Neuronal stem cell (in vitro differentiated cells): Measurements from ENCODE around the gene CHRM2.
A peak's percentile ranks its signal among the peaks of the same experiment; 100 is the strongest.

ENCODE experiments used
- DNase-seq: peaks from one replicate; pipeline ENCODE4 v3.0.0-alpha.2; 2013; ENCODE audit warnings: low spot score
- H2AFZ ChIP-seq: one replicate; pipeline ENCODE4 v1.6.1; 2013; ENCODE audit warnings: mild to moderate bottlenecking, low read length, inconsistent platforms
- H2AK5ac ChIP-seq: 2 replicates; pipeline ENCODE4 v1.6.1; 2013; ENCODE audit warnings: low read depth, mild to moderate bottlenecking, inconsistent platforms, low read length, moderate library complexity, mixed read lengths
- H2BK120ac ChIP-seq: 2 replicates; pipeline ENCODE4 v1.6.1; 2013; ENCODE audit warnings: low read depth, mild to moderate bottlenecking, inconsistent platforms, low read length, moderate library complexity, mixed read lengths
- H2BK12ac ChIP-seq: one replicate; pipeline ENCODE4 v1.6.1; 2013; ENCODE audit warnings: low read length, inconsistent platforms
- H2BK15ac ChIP-seq: 2 replicates; pipeline ENCODE4 v1.6.1; 2013; ENCODE audit warnings: mild to moderate bottlenecking, low read length, inconsistent platforms, mixed read lengths
- H2BK5ac ChIP-seq: one replicate; pipeline ENCODE4 v1.6.1; 2013; ENCODE audit warnings: inconsistent platforms, mild to moderate bottlenecking, low read length, moderate library complexity
- H3K14ac ChIP-seq: one replicate; pipeline ENCODE4 v1.6.1; 2013; ENCODE audit warnings: low read length, inconsistent platforms
- H3K18ac ChIP-seq: 2 replicates; pipeline ENCODE4 v1.6.1; 2013; ENCODE audit warnings: low read length, inconsistent platforms
- H3K23ac ChIP-seq: 2 replicates; pipeline ENCODE4 v1.6.1; 2013; ENCODE audit warnings: low read depth, mild to moderate bottlenecking, mixed read lengths, low read length, inconsistent platforms; ENCODE audit not compliant: poor library complexity
- H3K27ac ChIP-seq: replicated peaks from 3 replicates; pipeline ENCODE4 v1.5.1; 2013; ENCODE audit warnings: low read length, inconsistent platforms
- H3K27me3 ChIP-seq, 3 experiments: 2 replicates each; pipeline ENCODE4 v1.6.1; 2013; ENCODE audit warnings: low read length in 3 of 3, mild to moderate bottlenecking in 2 of 3, inconsistent platforms in 1 of 3, low read depth in 1 of 3, mixed read lengths in 1 of 3, moderate library complexity in 1 of 3; ENCODE audit not compliant: control insufficient read depth in 3 of 3, insufficient read depth in 3 of 3
- H3K36me3 ChIP-seq, 2 donors: replicated peaks in 1 of 2; 2 replicates each; pipeline ENCODE4 v1.6.1; 2013; ENCODE audit warnings: low read length in 2 of 2; ENCODE audit not compliant: control insufficient read depth in 2 of 2, insufficient read depth in 2 of 2
- H3K4ac ChIP-seq: 2 replicates; pipeline ENCODE4 v1.6.1; 2013; ENCODE audit warnings: inconsistent platforms, mild to moderate bottlenecking, low read length, moderate library complexity
- H3K4me1 ChIP-seq, 2 donors: 1 replicate in 1 of 2; 2 replicates in 1 of 2; pipeline ENCODE4 v1.6.1; 2013; ENCODE audit warnings: low read length in 2 of 2, low read depth in 1 of 2; ENCODE audit not compliant: control insufficient read depth in 2 of 2, insufficient read depth in 1 of 2
- H3K4me2 ChIP-seq: one replicate; pipeline ENCODE4 v1.6.1; 2013; ENCODE audit warnings: mild to moderate bottlenecking, low read length, inconsistent platforms; ENCODE audit not compliant: insufficient read depth, poor library complexity, severe bottlenecking
- H3K4me3 ChIP-seq, 2 donors: 2 replicates each; pipeline ENCODE4 v1.5.1; 2013; ENCODE audit warnings: low read length in 2 of 2, mild to moderate bottlenecking in 2 of 2, inconsistent platforms in 1 of 2, moderate library complexity in 1 of 2
- H3K79me1 ChIP-seq: one replicate; pipeline ENCODE4 v1.6.1; 2013; ENCODE audit warnings: low read depth, mild to moderate bottlenecking, inconsistent platforms, low read length, moderate library complexity
- H3K9ac ChIP-seq: one replicate; pipeline ENCODE4 v1.6.1; 2013; ENCODE audit warnings: mild to moderate bottlenecking, low read depth, low read length, inconsistent platforms; ENCODE audit not compliant: poor library complexity
- H3K9me3 ChIP-seq, 2 donors: replicated peaks in 1 of 2; 2 replicates each; pipeline versions ENCODE3 to v1.6.1; 2013; ENCODE audit warnings: low read length in 2 of 2, mild to moderate bottlenecking in 2 of 2, inconsistent platforms in 1 of 2, low read depth in 1 of 2, mixed read lengths in 1 of 2, moderate library complexity in 1 of 2; ENCODE audit not compliant: control insufficient read depth in 2 of 2, insufficient read depth in 1 of 2
- H4K8ac ChIP-seq: one replicate; pipeline ENCODE4 v1.6.1; 2013; ENCODE audit warnings: low read depth, mild to moderate bottlenecking, inconsistent platforms, low read length, moderate library complexity
- H4K91ac ChIP-seq: one replicate; pipeline ENCODE4 v1.6.1; 2013; ENCODE audit warnings: low read length, low read depth, mild to moderate bottlenecking, inconsistent platforms; ENCODE audit not compliant: poor library complexity
- WGBS, 2 donors: extraction: QIAGEN DNeasy Blood & Tissue Kit; methylation state at CpG; one replicate each; pipeline ENCODE4 v1.1.7; 2013; ENCODE audit warnings: missing lambda C conversion rate in 2 of 2, mixed read lengths in 1 of 2; ENCODE audit not compliant: insufficient read length in 2 of 2, insufficient replicate concordance in 1 of 2; ENCODE audit errors: extremely low coverage in 2 of 2; 5-methylcytosine and 5-hydroxymethylcytosine counted together

The CHRM2 gene

GRCh38 chr7:136865777-136866176 lies 2.7 kb upstream of the CHRM2 start:
- no peak overlapping the region for H2AFZ ChIP-seq
- no CpG with 5 or more reads among the region's 2 CpGs for WGBS, 2 donors
- H4K8ac ChIP-seq = no peak overlapping the region
- H3K18ac ChIP-seq = no peak overlapping the region
- H3K27ac ChIP-seq = no peak overlapping the region
- H2BK15ac ChIP-seq = no peak overlapping the region
- no peaks in the 10 kb centered on the region for H3K36me3 ChIP-seq
- no peak overlapping the region for H3K4me3 ChIP-seq
- H3K9me3 ChIP-seq = no peaks in the 10 kb centered on the region
- H3K4ac ChIP-seq = no peak overlapping the region
- no peak overlapping the region for H2BK12ac ChIP-seq
- no peak overlapping the region for H3K9ac ChIP-seq
- H2BK5ac ChIP-seq = no peak overlapping the region
- no peak overlapping the region for H3K23ac ChIP-seq
- H2AK5ac ChIP-seq = no peak overlapping the region
- H3K79me1 ChIP-seq = no peaks in the 10 kb centered on the region
- no peak overlapping the region for H3K14ac ChIP-seq
- H4K91ac ChIP-seq = no peak overlapping the region
- H3K27me3 ChIP-seq = peaks cover 14 to 53% (median 27%) of the 10 kb centered on the region in 3 experiments
- no peak for DNase-seq
- no peak overlapping the region for H3K4me2 ChIP-seq
- no peak overlapping the region for H2BK120ac ChIP-seq
- peaks cover 9 to 11% of the 10 kb centered on the region in 2 donors for H3K4me1 ChIP-seq

- no peak overlapping the region for H2BK12ac ChIP-seq
- no peak overlapping the region for H2AK5ac ChIP-seq
- no peak overlapping the region for H3K23ac ChIP-seq
- no peaks in the 10 kb centered on the region for H3K9me3 ChIP-seq
- DNase-seq = peak; percentile 39
- H3K14ac ChIP-seq = no peak overlapping the region
- no peak overlapping the region for H3K27ac ChIP-seq
- H3K9ac ChIP-seq = peak overlapping the region; percentile 73
- H2BK5ac ChIP-seq = no peak overlapping the region
- peak overlapping the region; percentile 26 to 74 for H3K4me3 ChIP-seq
- H2BK120ac ChIP-seq = no peak overlapping the region
- peak overlapping the region; percentile 87 for H3K4me2 ChIP-seq
- WGBS, 2 donors = no CpG with 5 or more reads among the region's 65 CpGs
- peaks cover 11 to 13% of the 10 kb centered on the region in 2 donors for H3K4me1 ChIP-seq
- peaks cover 21 to 86% (median 46%) of the 10 kb centered on the region in 3 experiments for H3K27me3 ChIP-seq
- no peak overlapping the region for H3K4ac ChIP-seq
- no peaks in the 10 kb centered on the region for H3K79me1 ChIP-seq
- H3K36me3 ChIP-seq = no peaks in the 10 kb centered on the region
- H2AFZ ChIP-seq = peak overlapping the region; percentile 82
- H3K18ac ChIP-seq = peak overlapping the region; percentile 52
- no peak overlapping the region for H4K91ac ChIP-seq
- H4K8ac ChIP-seq = no peak overlapping the region
- H2BK15ac ChIP-seq = peak overlapping the region; percentile 5
Measured at GRCh38 chr7:136869001-136869961, 829 bp downstream of the CHRM2 start.

GRCh38 chr7:136869991-136870865 lies 1.8 kb downstream of the CHRM2 start:
- peak; percentile 11 for DNase-seq
- Histone ChIP-seq H3K79me1 (no peaks in the 10 kb centered on the region), H3K4ac (no peak overlapping the region), H3K9me3 (no peaks in the 10 kb centered on the region), H2BK5ac (no peak overlapping the region), H4K8ac (no peak overlapping the region), H2AFZ (peak overlapping the region; percentile 82), H3K27me3 (peaks cover 21 to 78% (median 46%) of the 10 kb centered on the region in 3 experiments), H2AK5ac (no peak overlapping the region), H3K36me3 (no peaks in the 10 kb centered on the region), H3K4me2 (peak overlapping the region; percentile 87), H4K91ac (no peak overlapping the region), H3K27ac (no peak overlapping the region), H3K18ac (no peak overlapping the region), H2BK12ac (no peak overlapping the region), H3K4me1 (peaks cover 11 to 13% of the 10 kb centered on the region in 2 donors), H3K9ac (no peak overlapping the region), H2BK15ac (no peak overlapping the region), H2BK120ac (no peak overlapping the region), H3K4me3 (peak overlapping the region in 1 of 2 donors; percentile 74), H3K23ac (peak overlapping the region; percentile 21), H3K14ac (no peak overlapping the region)
- WGBS, 2 donors = no CpG with 5 or more reads among the region's 54 CpGs
